ENCODE data around the gene ARHGAP18.

Gene ARHGAP18

DNA sequence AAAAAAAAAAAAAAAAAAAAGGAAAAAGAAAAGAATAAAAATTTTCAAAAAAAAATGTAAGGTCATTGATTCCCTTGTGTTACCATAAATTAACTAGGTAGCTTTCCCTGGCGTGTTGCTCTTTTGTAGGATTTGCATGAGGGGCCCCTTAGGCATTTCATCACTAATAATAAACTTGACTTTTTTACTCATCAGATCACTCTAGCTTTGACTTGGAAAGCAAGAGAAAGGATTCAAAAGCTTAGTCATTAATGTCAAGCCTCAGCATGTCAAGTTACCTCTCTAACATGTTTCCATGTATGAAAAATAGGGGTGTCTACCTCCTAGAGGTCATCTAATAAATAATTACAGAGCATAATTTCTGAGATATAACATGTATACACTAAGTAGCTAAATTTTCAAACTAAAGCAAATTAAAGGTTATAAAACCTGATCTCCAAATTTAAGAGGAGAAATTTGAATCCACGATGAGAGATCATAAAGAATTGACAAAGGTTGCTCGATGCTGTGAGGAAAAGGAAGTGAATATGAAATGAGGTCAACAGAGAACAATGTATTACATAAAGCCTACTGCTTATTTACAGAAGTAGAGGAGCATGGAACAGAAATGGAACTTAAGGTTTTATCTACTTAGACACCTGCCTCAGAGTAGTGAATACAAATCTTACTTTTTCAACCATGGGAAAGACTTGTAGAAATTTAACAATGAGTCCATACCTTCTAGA, 86.8 kb downstream of the ARHGAP18 start:
- H3K4me1 Mint-ChIP-seq (ENCODE audit: low read depth): peaks cover 3% of the 10 kb centered on the region
- no peaks in the 10 kb centered on the region for H3K27me3 Mint-ChIP-seq (ENCODE audit: low read depth)
- H3K9me3 Mint-ChIP-seq: peaks cover 5% of the 10 kb centered on the region
- no peak overlapping the region for H3K27ac Mint-ChIP-seq
- H3K4me3 Mint-ChIP-seq: no peak overlapping the region
- peaks cover 8% of the 10 kb centered on the region for H3K36me3 Mint-ChIP-seq (ENCODE audit: low read depth)

DNA sequence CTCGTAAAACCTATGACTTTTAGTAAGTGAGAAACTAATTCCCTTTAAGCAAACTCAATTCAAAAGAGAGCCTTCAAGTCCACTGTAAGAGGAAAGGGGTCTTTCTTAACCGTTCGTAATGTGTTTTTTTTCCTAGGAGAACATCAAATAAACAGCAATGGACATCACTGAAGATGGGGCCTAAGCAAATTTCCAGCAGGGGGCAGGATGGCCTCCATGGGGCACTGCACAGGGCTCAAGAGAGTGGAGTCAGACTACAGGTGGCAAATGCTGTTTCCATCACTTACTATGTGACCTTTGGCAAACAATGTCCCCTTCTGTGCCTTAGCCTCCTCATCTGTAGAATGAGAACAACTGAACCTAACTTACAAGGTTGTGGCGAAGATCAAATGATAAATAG, 88.7 kb downstream of the ARHGAP18 start:
- Mint-ChIP-seq H3K27me3 (ENCODE audit: low read depth) (no peaks in the 10 kb centered on the region), H3K36me3 (ENCODE audit: low read depth) (peaks cover 5% of the 10 kb centered on the region), H3K27ac (no peak overlapping the region), H3K9me3 (peaks cover 5% of the 10 kb centered on the region), H3K4me1 (ENCODE audit: low read depth) (peaks cover 3% of the 10 kb centered on the region), H3K4me3 (no peak overlapping the region)

DNA sequence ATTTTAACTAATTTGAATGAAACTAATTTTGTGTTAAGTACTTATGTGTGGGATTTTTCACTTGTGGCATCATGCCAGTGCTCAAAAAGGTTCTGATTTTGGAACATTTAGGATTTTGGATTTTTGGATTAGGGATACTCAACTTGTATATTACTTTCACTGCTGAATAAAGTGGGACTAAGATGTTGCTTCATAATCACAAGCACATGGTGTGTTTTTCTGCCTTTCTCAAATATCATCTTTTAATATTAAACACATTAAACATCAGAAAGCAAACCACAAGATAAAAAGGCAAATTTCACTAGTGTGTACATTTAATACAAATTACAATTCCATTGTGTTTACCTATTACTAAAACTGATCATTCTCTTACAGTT, 89.8 kb downstream of the ARHGAP18 start:
- H3K27ac Mint-ChIP-seq: no peak overlapping the region
- peaks cover 5% of the 10 kb centered on the region for H3K9me3 Mint-ChIP-seq

DNA sequence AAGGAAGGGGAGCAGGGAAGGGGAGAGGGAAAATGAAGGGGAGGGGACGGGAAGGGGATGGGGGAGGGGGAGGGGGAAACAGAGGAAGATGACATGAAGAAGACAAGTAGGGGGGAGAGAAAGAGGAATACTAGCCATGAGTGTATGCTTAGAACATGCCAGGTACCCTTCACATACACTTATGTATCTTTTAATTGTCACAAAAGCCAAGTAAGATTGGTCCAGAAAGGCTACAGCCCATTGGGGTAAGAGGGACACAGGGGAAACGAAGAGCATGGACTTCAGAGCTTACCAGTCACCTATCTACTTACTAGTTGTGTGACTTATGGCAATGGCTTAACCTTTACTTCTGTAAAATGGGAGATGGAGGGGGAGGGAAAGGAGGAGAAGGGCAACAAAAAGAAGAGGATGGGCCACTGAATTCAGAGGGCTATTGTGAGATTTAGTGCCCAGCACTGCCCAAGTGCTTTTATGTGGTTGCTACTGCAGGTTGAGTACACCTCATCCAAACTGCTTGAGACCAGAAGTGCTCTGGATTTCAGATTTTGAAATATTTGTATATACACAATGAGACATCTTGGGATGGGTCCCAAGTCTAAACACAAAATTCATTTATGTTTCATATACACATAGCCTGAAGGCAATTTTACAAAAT, 90.3 kb downstream of the ARHGAP18 start:
- H3K27ac Mint-ChIP-seq: no peak overlapping the region
- peaks cover 5% of the 10 kb centered on the region for H3K9me3 Mint-ChIP-seq
- no peak overlapping the region for H3K4me3 Mint-ChIP-seq
- H3K27me3 Mint-ChIP-seq (ENCODE audit: low read depth): no peaks in the 10 kb centered on the region
- peaks cover 3% of the 10 kb centered on the region for H3K4me1 Mint-ChIP-seq (ENCODE audit: low read depth)
- peaks cover 8% of the 10 kb centered on the region for H3K36me3 Mint-ChIP-seq (ENCODE audit: low read depth)

More for the DNA sequence above, 89.8 kb downstream of the ARHGAP18 start:
- no peak overlapping the region for H3K4me3 Mint-ChIP-seq
- H3K36me3 Mint-ChIP-seq (ENCODE audit: low read depth): peaks cover 5% of the 10 kb centered on the region
- H3K27me3 Mint-ChIP-seq (ENCODE audit: low read depth): no peaks in the 10 kb centered on the region
- H3K4me1 Mint-ChIP-seq (ENCODE audit: low read depth): peaks cover 3% of the 10 kb centered on the region

DNA sequence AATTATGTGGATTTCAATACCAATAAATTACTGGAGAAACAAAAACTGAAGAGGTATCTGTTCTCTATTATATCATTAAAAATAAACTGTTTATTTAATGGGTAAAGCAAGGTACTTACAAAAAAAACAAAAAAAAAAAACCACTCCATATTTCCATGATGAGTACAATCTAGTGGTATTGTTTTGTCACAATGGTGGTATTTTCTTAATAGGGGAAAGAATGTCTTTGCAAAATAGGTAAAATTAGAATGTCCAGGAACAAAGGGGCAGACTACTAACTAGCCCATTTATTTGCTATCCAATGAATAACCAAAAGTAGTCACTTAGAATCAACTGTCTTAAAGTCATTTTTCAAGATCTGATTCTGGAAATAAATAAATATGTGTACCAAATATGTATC, 92.0 kb downstream of the ARHGAP18 start:
- Mint-ChIP-seq H3K4me1 (ENCODE audit: low read depth) (peaks cover 3% of the 10 kb centered on the region), H3K27ac (no peak overlapping the region), H3K36me3 (ENCODE audit: low read depth) (peaks cover 8% of the 10 kb centered on the region)

DNA sequence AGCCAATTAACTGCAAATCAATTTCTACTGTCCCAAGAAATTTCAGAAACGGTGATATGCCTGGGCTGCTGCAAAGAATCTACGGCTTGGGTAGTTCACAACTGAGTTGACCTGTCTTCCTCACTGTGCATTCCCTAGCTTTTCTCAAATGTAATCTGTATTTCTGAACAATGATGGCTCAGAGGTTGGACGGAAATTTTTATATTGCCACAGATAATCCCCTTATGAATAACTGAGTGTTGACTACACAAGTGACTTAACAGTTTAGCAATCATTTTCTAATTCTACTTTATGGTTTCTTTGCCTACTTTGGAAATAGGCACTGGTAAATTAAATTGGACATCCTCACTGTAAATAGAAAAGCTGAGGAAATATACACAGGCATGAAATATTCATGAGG, 94.5 kb downstream of the ARHGAP18 start:
- Mint-ChIP-seq H3K27me3 (ENCODE audit: low read depth) (no peaks in the 10 kb centered on the region), H3K4me1 (ENCODE audit: low read depth) (peaks cover 3% of the 10 kb centered on the region), H3K36me3 (ENCODE audit: low read depth) (peaks cover 8% of the 10 kb centered on the region), H3K27ac (no peak overlapping the region), H3K4me3 (no peak overlapping the region), H3K9me3 (peaks cover 5% of the 10 kb centered on the region)

More for the DNA sequence above, 92.0 kb downstream of the ARHGAP18 start:
- H3K4me3 Mint-ChIP-seq: no peak overlapping the region
- peaks cover 5% of the 10 kb centered on the region for H3K9me3 Mint-ChIP-seq
- H3K27me3 Mint-ChIP-seq (ENCODE audit: low read depth): no peaks in the 10 kb centered on the region

DNA sequence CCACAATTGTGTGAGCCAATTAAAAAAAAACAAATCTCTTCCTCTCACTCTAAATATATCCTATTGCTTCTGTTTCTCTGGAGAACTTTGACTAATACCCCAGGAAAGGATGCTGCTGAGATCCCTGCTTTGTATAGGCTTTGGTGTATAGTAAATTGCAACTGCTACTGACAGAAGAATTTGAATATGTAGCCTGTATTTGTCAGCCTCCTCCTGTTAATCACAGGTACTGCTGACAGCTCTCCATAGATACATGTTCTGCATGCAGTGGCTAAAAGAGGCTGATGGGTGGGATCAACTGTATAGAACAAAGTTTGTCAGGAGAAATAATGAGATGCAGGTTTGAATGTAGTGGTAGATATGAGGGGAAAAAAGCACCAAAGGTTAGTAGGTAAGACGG, 95.0 kb downstream of the ARHGAP18 start:
- H3K27me3 Mint-ChIP-seq (ENCODE audit: low read depth): no peaks in the 10 kb centered on the region
- no peak overlapping the region for H3K27ac Mint-ChIP-seq
- H3K4me1 Mint-ChIP-seq (ENCODE audit: low read depth): peaks cover 3% of the 10 kb centered on the region
- peaks cover 5% of the 10 kb centered on the region for H3K9me3 Mint-ChIP-seq
- H3K4me3 Mint-ChIP-seq: no peak overlapping the region
- peaks cover 8% of the 10 kb centered on the region for H3K36me3 Mint-ChIP-seq (ENCODE audit: low read depth)

DNA sequence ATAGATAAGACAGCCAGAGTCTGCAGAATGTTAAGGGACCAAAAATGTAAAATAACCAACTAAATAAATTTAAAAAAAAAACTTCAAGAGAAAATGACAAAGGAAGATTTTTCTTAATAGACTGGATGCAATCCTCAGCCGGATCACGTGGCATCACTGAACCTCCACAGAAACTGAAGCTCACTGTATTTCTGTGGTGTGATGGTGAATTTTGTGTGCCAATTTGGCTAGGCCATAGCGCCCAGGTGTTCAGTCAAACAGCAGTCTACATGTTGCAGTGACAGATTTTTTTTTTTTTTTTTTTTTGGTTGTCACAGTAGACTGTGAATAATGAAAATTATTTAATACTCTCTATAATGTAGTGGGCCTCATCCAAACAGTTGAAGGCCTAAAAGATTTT, 95.5 kb downstream of the ARHGAP18 start:
- H3K36me3 Mint-ChIP-seq (ENCODE audit: low read depth): peaks cover 8% of the 10 kb centered on the region
- no peaks in the 10 kb centered on the region for H3K27me3 Mint-ChIP-seq (ENCODE audit: low read depth)
- no peak overlapping the region for H3K4me3 Mint-ChIP-seq
- peaks cover 3% of the 10 kb centered on the region for H3K4me1 Mint-ChIP-seq (ENCODE audit: low read depth)
- H3K9me3 Mint-ChIP-seq: peaks cover 5% of the 10 kb centered on the region
- no peak overlapping the region for H3K27ac Mint-ChIP-seq

DNA sequence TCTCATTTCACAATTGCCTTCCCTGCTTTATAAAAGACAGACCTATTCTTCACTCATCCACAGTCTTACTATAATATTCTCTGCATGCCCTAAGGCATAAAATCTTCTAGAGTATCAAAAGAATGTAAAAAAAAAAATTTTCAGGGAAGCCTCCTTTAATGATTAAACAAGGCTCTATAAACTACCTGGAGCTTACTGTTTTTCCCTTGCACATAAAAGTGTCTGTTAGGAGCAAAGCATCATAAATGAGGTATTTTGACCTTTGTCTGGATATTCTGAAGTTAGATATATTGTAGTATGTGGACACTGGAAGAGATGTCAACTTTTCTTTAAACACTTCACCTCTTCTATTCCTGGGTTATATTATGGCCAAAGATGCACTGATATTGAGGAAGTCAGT, 97.5 kb downstream of the ARHGAP18 start:
- Mint-ChIP-seq H3K36me3 (ENCODE audit: low read depth) (peaks cover 3% of the 10 kb centered on the region), H3K9me3 (no peaks in the 10 kb centered on the region), H3K27ac (no peak overlapping the region), H3K4me3 (no peak overlapping the region), H3K27me3 (ENCODE audit: low read depth) (no peaks in the 10 kb centered on the region), H3K4me1 (ENCODE audit: low read depth) (no peaks in the 10 kb centered on the region)

DNA sequence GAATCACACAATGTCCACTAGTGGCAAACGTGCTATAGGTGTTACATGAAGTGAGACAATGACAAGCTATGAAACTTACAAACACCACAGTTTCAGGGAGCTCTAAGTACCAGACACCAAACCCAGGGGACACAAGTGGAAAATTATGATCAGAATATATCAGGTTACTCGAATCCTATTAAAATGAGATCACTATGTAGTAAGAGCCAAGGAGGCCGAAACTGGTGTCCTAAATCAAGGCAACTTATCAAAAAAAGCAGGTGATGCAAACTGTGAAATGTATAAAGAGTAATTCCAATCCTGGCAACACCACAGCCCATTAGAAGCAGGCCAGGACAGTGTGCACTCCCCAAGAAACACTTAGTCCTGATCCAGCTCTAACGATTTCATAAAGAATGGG, 100.3 kb downstream of the ARHGAP18 start:
- Mint-ChIP-seq H3K4me1 (ENCODE audit: low read depth) (no peaks in the 10 kb centered on the region), H3K4me3 (no peak overlapping the region), H3K27ac (no peak overlapping the region), H3K36me3 (ENCODE audit: low read depth) (no peaks in the 10 kb centered on the region), H3K9me3 (no peaks in the 10 kb centered on the region), H3K27me3 (ENCODE audit: low read depth) (no peaks in the 10 kb centered on the region)

DNA sequence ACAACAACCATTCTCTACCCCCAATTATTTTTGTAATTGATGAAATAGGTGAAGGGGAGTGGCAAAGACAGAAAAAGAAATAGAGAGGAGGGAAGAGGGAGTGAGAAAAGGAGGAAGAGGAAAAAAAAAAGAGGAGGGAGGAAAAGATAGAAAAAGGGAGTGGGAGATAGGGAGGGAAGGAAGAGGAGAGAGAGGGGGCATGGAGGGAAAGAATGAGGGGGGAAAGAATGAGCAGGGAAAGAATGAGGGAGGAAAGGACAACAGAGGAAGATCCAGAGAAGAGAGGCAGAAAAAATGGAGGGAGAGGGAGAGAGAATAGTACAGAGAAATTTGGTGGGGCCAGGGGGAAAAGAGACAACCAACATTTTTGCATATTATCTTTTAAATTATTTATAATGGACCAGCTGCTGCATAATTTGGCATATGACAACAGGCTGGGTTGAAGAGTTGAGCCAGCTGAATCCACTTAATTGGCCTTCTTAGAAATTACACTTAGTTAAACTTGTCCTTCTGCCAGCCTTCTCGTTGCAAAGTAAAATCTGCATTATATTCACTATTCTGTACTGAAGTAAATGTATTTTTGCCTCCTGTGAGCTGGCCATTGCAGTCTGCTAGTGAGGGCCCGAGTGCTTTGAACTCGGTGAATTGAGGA, 101.0 kb downstream of the ARHGAP18 start:
- Mint-ChIP-seq H3K9me3 (no peaks in the 10 kb centered on the region), H3K36me3 (ENCODE audit: low read depth) (no peaks in the 10 kb centered on the region), H3K4me1 (ENCODE audit: low read depth) (no peaks in the 10 kb centered on the region), H3K27ac (no peak overlapping the region), H3K4me3 (no peak overlapping the region), H3K27me3 (ENCODE audit: low read depth) (no peaks in the 10 kb centered on the region)

DNA sequence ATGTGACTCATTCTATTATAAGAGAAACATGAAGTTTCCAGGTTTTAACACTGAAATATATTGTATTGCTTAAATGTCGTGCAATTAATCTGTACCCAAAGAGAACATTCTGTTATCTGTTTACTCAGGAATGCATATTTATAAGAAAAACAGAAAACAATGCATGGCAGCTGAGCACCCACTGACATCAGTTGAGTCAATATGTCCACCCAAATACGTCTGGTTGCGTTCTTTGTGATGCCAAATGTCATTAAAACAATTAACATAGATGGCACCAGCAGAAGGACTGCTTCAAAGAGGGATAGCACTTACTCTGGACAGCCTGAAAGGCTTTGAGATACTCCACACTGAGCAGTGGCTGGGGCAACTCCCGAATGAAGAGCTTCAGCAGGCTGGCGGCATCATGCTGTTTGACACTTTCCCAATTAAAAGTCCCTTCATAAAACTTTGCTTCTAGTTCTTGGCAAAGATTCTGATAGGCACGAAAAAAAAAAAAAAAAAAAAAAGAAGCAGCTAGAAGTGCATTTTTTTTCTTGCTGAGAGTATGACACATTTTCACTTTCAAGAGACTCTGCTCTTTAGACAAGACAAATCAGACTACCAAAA, 102.3 kb downstream of the ARHGAP18 start:
- Mint-ChIP-seq H3K27me3 (ENCODE audit: low read depth) (no peaks in the 10 kb centered on the region), H3K36me3 (ENCODE audit: low read depth) (no peaks in the 10 kb centered on the region), H3K9me3 (no peaks in the 10 kb centered on the region), H3K27ac (no peak overlapping the region), H3K4me1 (ENCODE audit: low read depth) (no peaks in the 10 kb centered on the region), H3K4me3 (no peak overlapping the region)

DNA sequence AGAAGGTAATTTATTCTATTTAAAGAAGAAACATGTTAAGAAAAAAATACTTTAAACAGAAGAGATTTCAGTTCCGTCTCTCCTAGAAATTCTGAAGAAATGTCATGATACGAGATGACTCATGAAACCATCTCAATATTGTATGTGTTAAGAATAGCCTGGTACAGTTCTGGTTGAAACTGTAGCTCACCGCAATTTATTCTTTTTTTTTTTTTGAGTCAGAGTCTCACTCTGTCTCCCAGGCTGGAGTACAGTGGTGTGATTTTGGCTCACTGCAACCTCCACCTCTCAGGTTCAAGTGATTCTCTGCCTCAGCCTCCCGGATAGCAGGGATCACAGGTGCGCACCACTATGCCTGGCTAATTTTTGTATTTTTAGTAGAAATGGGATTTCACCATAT, 103.3 kb downstream of the ARHGAP18 start:
- Mint-ChIP-seq H3K27ac (no peak overlapping the region), H3K4me3 (no peak overlapping the region), H3K36me3 (ENCODE audit: low read depth) (no peaks in the 10 kb centered on the region), H3K4me1 (ENCODE audit: low read depth) (no peaks in the 10 kb centered on the region), H3K27me3 (ENCODE audit: low read depth) (no peaks in the 10 kb centered on the region), H3K9me3 (no peaks in the 10 kb centered on the region)

DNA sequence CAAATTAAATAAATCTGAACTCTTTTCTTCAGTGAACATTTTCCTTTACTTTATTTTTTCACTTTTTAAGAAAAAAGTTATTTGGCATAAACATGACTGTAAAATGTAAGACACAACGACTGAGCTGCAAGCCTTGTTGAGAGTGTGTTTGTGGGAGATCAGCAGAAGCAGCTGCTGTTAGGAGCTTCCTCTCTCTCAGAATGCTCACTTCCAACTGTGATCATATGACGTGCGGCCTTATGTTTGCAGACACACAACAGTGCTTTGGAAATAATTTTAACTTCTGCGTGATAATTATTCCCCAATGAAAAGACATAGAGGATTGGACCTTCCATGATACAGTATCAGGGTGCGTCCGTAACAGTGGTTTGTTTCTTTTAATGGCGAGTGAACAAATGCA, 104.0 kb downstream of the ARHGAP18 start:
- no peaks in the 10 kb centered on the region for H3K27me3 Mint-ChIP-seq (ENCODE audit: low read depth)
- H3K9me3 Mint-ChIP-seq: no peaks in the 10 kb centered on the region
- H3K36me3 Mint-ChIP-seq (ENCODE audit: low read depth): no peaks in the 10 kb centered on the region
- H3K4me3 Mint-ChIP-seq: no peak overlapping the region
- no peaks in the 10 kb centered on the region for H3K4me1 Mint-ChIP-seq (ENCODE audit: low read depth)
- H3K27ac Mint-ChIP-seq: no peak overlapping the region

DNA sequence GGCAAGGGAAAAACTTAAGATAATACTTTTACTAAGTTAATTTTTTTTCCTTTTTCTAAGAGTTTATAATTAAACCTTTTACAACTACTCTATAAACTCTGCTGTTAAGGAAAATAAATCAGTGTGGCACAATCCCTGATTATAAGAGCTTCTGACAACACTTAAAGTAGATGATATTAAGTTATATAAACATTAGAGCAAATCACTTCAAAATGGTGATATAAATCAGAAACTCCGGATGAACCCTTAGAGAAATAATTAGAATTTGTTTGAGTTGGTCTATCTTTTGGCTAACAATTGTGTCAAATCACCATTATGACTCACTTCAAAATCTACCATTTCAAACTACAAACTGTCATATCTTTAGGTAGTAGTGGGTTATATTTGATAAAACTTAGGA, 104.9 kb downstream of the ARHGAP18 start:
- Mint-ChIP-seq H3K4me3 (no peak overlapping the region), H3K9me3 (no peaks in the 10 kb centered on the region), H3K27ac (no peak overlapping the region), H3K4me1 (ENCODE audit: low read depth) (no peaks in the 10 kb centered on the region), H3K27me3 (ENCODE audit: low read depth) (no peaks in the 10 kb centered on the region), H3K36me3 (ENCODE audit: low read depth) (no peaks in the 10 kb centered on the region)

Measured in T-helper 1 cell treated with Interleukin-12 subunit alpha and Interleukin-12 subunit beta and Interleukin-4 antibody, amounts not matched to agents 30 μg/mL and 1 μg/mL, for 36 hours (primary cell).